Erythroblast (primary cell): ENCODE measurements around the gene DLX3.

Experiments used
- GATA1 ChIP-seq: IDR thresholded peaks from 2 replicates; pipeline ENCODE4 v1.6.1; 2011; ENCODE audit warnings: low read depth, mild to moderate bottlenecking, control low read depth, low read length, moderate library complexity
- POLR2A ChIP-seq: IDR thresholded peaks from 2 replicates; pipeline ENCODE4 v1.6.1; 2011; ENCODE audit warnings: mild to moderate bottlenecking, low read length

- TF ChIP-seq POLR2A (no peak), GATA1 (no peak)
These were observed 38.2 kb downstream of the DLX3 start for GRCh38 chr17:49956780-49957179.
